MCF 10A (cell line): ENCODE data around the gene PSMG3. TPM values are rescaled to one million over a fixed set of nuclear protein-coding genes. Genes with fewer than 3 reads are reported as not detected.

ENCODE experiments used
- BruUV-seq: library from RNA; stranded (reverse); fragments of 400-500 nt; replicated peaks from 2 replicates; lab custom pipeline; 2021; lab: Mats Ljungman, UMichigan
- CTCF ChIA-PET: fragments of 300-600 bp; sonication (Branson Sonifier 250); formaldehyde crosslinking; extraction: SDS; loops from one replicate; lab custom pipeline; 2021; ENCODE audit warnings: antibody characterized with exemption, inconsistent platforms; lab: Yijun Ruan, JAX
- POLR2A ChIA-PET: fragments of 300-600, 350-650 bp; sonication (Branson Sonifier 250); formaldehyde crosslinking; extraction: SDS; loops from one replicate; lab custom pipeline; 2020; ENCODE audit warnings: antibody characterized with exemption, inconsistent platforms; lab: Yijun Ruan, JAX
- DNase-seq: peaks from one replicate; pipeline ENCODE4 v3.0.0-alpha.2; 2018; ENCODE audit not compliant: unreplicated experiment
- H3K27ac Mint-ChIP-seq: one replicate; pipeline ENCODE4 v1.8.0; 2022; ENCODE audit warnings: mild to moderate bottlenecking, low read depth, mixed read lengths; ENCODE audit not compliant: unreplicated experiment
- H3K27me3 Mint-ChIP-seq: one replicate; pipeline ENCODE4 v1.8.0; 2022; ENCODE audit warnings: mixed read lengths; ENCODE audit not compliant: insufficient read depth, unreplicated experiment
- H3K36me3 Mint-ChIP-seq: one replicate; pipeline ENCODE4 v1.8.0; 2022; ENCODE audit warnings: mild to moderate bottlenecking, moderate library complexity, mixed read lengths; ENCODE audit not compliant: insufficient read depth, unreplicated experiment
- H3K4me1 Mint-ChIP-seq: one replicate; pipeline ENCODE4 v1.8.0; 2022; ENCODE audit warnings: mixed read lengths; ENCODE audit not compliant: insufficient read depth, unreplicated experiment
- H3K4me3 Mint-ChIP-seq: one replicate; pipeline ENCODE4 v1.8.0; 2022; ENCODE audit warnings: mild to moderate bottlenecking, moderate library complexity, mixed read lengths; ENCODE audit not compliant: unreplicated experiment
- H3K9me3 Mint-ChIP-seq: one replicate; pipeline ENCODE4 v1.8.0; 2022; ENCODE audit warnings: mixed read lengths; ENCODE audit not compliant: unreplicated experiment
- CTCF ChIP-seq: fragments of 200-600 bp; IDR thresholded peaks from one replicate; pipeline ENCODE4 v1.8.0; 2022; ENCODE audit warnings: antibody characterized with exemption, mild to moderate bottlenecking; ENCODE audit not compliant: unreplicated experiment
- intact Hi-C: fragments of 100-400 bp; cut with micrococcal nuclease; formaldehyde crosslinking; loops from 2 replicates; pipeline ENCODE4 v1.14.1; 2022
- total RNA-seq: library from RNA; stranded (reverse); gene quantifications from 2 replicates; pipeline ENCODE4 v1.2.3, GENCODE V29; 2022

PSMG3 gene
- total RNA-seq, 1 experiment from 2014 or later: 42.1 TPM

- H3K4me1 Mint-ChIP-seq: no peaks in the 10 kb centered on the region
- ChIA-PET POLR2A (interaction anchor here (1.5 kb wide), 1 partner anchor 13 kb away, joined by 4 read pairs; no protein-coding TSS in a partner anchor), CTCF (interaction anchor here (0.6 to 2.5 kb wide), 2 partner anchors 15 to 16 kb away, joined by 4 to 11 read pairs; partner anchors contain the start of gene TMEM184A)
- BruUV-seq: no TSS peak
- DNase-seq: no peak
- peaks cover 50% of the 10 kb centered on the region for H3K36me3 Mint-ChIP-seq
- no peak for TF ChIP-seq CTCF
- H3K27me3 Mint-ChIP-seq: no peaks in the 10 kb centered on the region
- intact Hi-C loops: no loop called here
- H3K27ac Mint-ChIP-seq: no peak overlapping the region
- H3K4me3 Mint-ChIP-seq: no peak overlapping the region
- no peaks in the 10 kb centered on the region for H3K9me3 Mint-ChIP-seq
Measured at GRCh38 chr7:1539882-1540775, 29.7 kb downstream of the PSMG3 start.

- peaks cover 50% of the 10 kb centered on the region for H3K36me3 Mint-ChIP-seq
- ChIA-PET POLR2A (interaction anchor here (1.5 kb wide), 1 partner anchor 14 kb away, joined by 4 read pairs; no protein-coding TSS in a partner anchor), CTCF (interaction anchor here (1.2 kb wide), 2 partner anchors 17 to 65 kb away, joined by 4 to 7 read pairs; partner anchors contain the start of gene TMEM184A)
- no peaks in the 10 kb centered on the region for H3K27me3 Mint-ChIP-seq
- intact Hi-C loops: no loop called here
- no peak for DNase-seq
- TF ChIP-seq CTCF: no peak
- no peak overlapping the region for H3K4me3 Mint-ChIP-seq
- no peak overlapping the region for H3K27ac Mint-ChIP-seq
- BruUV-seq: no TSS peak
- no peaks in the 10 kb centered on the region for H3K9me3 Mint-ChIP-seq
- no peaks in the 10 kb centered on the region for H3K4me1 Mint-ChIP-seq
Measured at GRCh38 chr7:1539181-1539881, 30.5 kb downstream of the PSMG3 start.

- no TSS peak for BruUV-seq
- intact Hi-C loops: no loop called here
- POLR2A ChIA-PET: interaction anchor here (7.8 kb wide), 1 partner anchor 17 kb away, joined by 118 read pairs; the partner anchor contains the start of gene TMEM184A
- no peak for DNase-seq
- no peaks in the 10 kb centered on the region for H3K9me3 Mint-ChIP-seq
- no peak overlapping the region for H3K27ac Mint-ChIP-seq
- peaks cover 1% of the 10 kb centered on the region for H3K4me1 Mint-ChIP-seq
- no peak for TF ChIP-seq CTCF
- CTCF ChIA-PET: interaction anchor here (1.2 kb wide), 2 partner anchors 17 to 65 kb away, joined by 4 to 7 read pairs; partner anchors contain the start of gene TMEM184A
- no peaks in the 10 kb centered on the region for H3K27me3 Mint-ChIP-seq
- H3K36me3 Mint-ChIP-seq: peaks cover 46% of the 10 kb centered on the region
- H3K4me3 Mint-ChIP-seq: no peak overlapping the region
Measured at GRCh38 chr7:1538544-1539180, 31.2 kb downstream of the PSMG3 start.
